Measurements from ENCODE around the gene MYO3B.
"Not testable (repeated sequence)": the region's sequence is repeated elsewhere in the genome, so short reads cannot be mapped to it uniquely, and the experiment has no call there.

Gene MYO3B

DNA sequence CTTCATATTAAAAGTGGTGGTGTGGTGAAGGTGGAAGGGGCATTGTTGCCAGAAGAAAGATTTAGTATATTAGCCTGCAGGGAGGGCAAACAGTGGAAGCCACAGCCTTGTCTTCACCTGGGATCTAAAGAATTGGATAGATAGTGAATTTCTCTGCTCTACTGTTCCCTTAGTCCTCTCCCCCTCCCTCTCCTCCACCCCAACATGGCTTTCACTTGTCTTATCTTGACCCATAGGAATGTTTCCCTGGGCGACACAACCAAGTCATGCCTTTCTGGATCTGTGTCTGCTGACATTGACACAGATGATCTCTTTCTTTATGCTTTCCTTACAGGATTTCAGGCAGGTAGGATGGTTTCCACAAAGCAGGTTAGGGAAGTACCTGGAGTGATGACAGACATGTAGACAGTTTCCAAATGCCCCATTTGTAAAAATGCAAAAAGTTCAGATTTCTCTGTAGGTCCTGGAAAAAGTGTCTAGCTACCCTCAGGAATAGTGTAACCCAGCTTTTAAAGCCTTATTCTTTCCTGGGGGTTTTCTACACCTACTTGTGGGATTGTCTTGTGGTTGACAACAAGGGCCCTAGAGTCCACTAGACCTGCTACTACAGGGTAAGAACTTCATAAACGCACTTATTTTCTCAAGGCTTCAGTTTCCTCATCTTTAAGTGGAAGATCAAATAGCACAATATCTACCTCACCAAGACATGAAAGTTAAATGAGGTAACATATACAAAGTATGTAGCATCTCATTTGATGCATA lies 353.0 kb downstream of the MYO3B start:
- no peak for TF ChIP-seq ZFX (IDR thresholded peaks at IDR 0.05)
- TF ChIP-seq, protein P1, sequence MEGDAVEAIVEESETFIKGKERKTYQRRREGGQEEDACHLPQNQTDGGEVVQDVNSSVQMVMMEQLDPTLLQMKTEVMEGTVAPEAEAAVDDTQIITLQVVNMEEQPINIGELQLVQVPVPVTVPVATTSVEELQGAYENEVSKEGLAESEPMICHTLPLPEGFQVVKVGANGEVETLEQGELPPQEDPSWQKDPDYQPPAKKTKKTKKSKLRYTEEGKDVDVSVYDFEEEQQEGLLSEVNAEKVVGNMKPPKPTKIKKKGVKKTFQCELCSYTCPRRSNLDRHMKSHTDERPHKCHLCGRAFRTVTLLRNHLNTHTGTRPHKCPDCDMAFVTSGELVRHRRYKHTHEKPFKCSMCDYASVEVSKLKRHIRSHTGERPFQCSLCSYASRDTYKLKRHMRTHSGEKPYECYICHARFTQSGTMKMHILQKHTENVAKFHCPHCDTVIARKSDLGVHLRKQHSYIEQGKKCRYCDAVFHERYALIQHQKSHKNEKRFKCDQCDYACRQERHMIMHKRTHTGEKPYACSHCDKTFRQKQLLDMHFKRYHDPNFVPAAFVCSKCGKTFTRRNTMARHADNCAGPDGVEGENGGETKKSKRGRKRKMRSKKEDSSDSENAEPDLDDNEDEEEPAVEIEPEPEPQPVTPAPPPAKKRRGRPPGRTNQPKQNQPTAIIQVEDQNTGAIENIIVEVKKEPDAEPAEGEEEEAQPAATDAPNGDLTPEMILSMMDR (conservative IDR thresholded peaks at IDR 0.05), result no peak
- H3K27ac ChIP-seq, result peak overlapping the region; percentile 60; the same call in 1 of the 2 replicates

DNA sequence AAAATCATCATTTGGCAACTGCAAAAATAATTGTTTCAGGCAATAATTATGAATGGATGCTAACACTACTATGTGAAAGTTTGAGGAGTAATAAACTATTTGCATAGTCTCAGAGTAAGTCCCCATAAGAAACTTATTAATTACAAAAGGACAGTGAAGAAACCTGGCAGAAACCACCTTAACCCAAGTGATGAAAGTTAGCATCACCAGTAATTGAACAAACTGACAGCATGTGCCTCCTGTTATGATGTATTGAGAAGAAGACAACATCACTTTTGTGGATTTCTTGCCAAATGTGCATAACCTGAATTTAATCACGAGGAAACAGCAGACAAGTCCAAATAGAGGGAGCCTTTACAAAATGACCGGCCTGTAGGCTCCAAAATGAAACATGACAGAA lies 353.9 kb downstream of the MYO3B start:
- TF ChIP-seq, protein P1 (conservative IDR thresholded peaks at IDR 0.05), result no peak
- no peak for TF ChIP-seq ZFX (IDR thresholded peaks at IDR 0.05)
- H3K27ac ChIP-seq, result no peak overlapping the region

DNA sequence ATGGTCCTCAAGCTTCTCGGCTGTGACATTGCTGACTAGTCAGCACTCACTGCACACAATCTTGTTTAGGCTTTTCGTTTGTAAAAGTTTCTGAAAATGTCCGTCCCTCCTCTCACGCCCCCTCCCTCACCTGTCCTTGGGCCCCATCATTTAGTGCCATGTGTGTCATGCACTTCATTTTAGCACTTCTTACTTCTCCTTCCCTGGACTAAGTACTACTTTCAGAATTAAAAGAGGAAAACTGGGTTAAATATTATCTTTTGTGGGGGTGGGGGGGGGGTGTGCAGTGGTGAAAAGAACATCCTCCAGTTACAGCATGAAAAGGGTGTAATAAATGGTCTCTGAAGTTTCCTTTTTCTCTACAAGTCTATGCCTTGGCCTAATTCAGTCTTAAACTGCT lies 355.2 kb downstream of the MYO3B start:
- TF ChIP-seq, protein P1 (conservative IDR thresholded peaks at IDR 0.05), result no peak
- no peak for TF ChIP-seq ZFX (IDR thresholded peaks at IDR 0.05)
- no peak overlapping the region for H3K27ac ChIP-seq

DNA sequence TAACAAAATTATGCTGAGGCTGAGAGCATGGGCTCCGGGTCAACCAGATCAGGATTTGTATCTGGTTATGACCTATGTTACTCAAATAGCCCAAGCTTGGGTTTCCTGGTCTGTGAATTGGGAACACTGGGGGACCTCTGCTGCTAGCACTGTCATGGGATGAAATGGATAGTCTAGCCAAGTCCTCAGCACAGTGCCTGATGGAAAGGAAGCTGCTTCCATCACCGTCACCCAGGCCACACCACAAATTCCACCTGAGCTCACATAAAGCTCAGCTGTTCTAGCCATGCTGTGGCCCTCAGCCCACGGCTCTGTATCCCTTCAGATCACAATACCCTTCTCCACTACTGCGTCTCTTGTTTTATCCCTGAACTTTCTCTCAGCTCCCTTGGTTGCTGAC lies 357.6 kb downstream of the MYO3B start:
- no peak overlapping the region for H3K27ac ChIP-seq

DNA sequence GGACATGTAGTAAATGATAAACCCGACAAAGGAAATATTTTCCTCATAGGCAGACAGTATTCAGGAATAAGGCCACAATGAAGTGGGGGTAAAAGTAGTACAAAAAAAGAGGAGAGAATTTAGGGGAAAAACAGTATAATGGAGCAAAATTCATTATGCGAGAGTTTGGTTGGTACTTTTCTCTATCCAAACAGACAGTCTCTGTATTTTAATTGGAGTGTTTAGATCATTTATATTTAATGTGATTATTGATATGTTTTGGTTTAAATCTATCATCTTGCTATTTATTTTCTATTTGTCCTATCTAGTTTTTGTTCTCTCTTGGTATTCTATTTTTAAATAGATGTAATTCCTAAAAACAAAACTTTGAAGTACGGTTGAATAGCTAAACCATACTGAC lies 366.9 kb downstream of the MYO3B start:
- no peak for TF ChIP-seq ZFX (IDR thresholded peaks at IDR 0.05)
- TF ChIP-seq, protein P1 (conservative IDR thresholded peaks at IDR 0.05), result no peak
- H3K27ac ChIP-seq, result no peak overlapping the region

More for the DNA sequence above, 357.6 kb downstream of the MYO3B start:
- TF ChIP-seq, protein P1 (conservative IDR thresholded peaks at IDR 0.05), result no peak
- no peak for TF ChIP-seq ZFX (IDR thresholded peaks at IDR 0.05)

DNA sequence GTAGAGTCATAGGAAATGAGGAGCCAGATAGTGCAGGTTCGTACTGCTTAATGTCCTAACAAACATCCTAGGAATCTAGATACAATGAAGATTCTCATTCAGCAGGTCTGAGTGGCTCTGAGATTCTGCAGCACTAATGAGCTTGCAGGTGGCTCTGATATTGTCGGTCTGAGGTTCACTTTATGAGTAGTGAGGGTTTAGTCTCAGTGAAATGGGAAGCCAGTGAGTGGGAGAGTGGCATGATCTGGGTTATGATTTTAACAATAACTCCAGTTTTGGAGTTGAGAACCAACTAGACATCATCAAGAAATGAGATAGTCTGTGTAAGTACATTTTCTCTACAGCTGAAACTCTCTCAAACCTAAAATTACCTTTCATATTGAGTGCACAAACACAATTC lies 370.4 kb downstream of the MYO3B start:
- no peak for TF ChIP-seq ZFX (IDR thresholded peaks at IDR 0.05)
- TF ChIP-seq, protein P1 (conservative IDR thresholded peaks at IDR 0.05), result no peak
- H3K27ac ChIP-seq, result no peak overlapping the region

DNA sequence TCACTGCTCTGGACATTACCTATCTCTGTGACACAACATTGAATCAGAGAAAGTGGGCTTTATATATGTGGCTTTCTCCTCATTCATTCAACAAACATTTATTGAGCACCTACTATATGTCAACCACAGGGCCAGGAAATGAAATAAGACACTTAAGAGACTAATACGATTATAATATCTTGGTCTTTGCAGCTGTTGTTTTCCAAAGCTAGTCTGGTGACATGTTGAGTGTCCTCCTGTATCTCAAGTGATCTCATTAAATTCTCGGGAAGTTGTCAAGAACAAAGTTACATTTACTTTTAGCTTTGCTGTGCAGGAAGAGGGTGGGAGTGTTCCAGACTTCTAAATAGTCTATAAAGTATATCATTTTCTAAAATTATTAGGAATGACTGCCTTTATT lies 372.6 kb downstream of the MYO3B start:
- TF ChIP-seq, protein P1 (conservative IDR thresholded peaks at IDR 0.05), result no peak
- no peak for TF ChIP-seq ZFX (IDR thresholded peaks at IDR 0.05)

DNA sequence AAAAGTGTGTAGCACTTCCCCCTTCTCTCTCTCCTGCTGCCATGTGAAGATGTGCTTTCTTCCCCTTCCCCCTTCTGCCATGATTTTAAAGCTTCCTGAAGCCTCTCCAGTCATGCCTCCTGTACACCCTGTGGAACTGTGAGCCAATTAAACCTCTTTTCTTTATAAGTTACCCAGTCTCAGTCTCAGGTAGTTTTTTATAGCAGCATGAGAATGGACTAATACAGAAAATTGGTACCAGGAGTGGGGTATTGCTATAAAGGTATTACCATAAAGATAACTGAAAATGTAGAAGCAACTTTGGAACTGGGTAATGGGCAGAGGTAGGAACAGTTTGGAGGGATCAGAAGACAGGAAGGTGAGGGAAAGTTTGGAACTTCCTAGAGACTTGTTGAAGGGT lies 374.0 kb downstream of the MYO3B start:
- not testable (repeated sequence) for H3K27ac ChIP-seq

More for the DNA sequence above, 372.6 kb downstream of the MYO3B start:
- H3K27ac ChIP-seq, result no peak overlapping the region
